Bronchial epithelial cell (primary cell): ENCODE measurements around the gene HMOX2. TPM values are rescaled to one million over a fixed set of nuclear protein-coding genes. Genes with fewer than 3 reads are reported as not detected.

Source experiments
- DNase-seq: peaks from one replicate; pipeline ENCODE4 v3.0.0-alpha.2; 2010; ENCODE audit warnings: low read depth
- FAIRE-seq: peaks from 2 replicates; lab custom pipeline; 2011; peaks lifted over from hg19 to GRCh38; lab: Jason Lieb, UNC
- H3K27me3 ChIP-seq: 2 replicates; pipeline ENCODE4 v1.5.1; 2011; ENCODE audit warnings: low read length; ENCODE audit not compliant: control insufficient read depth, insufficient read depth
- H3K36me3 ChIP-seq: 2 replicates; pipeline ENCODE4 v1.5.1; 2011; ENCODE audit warnings: low read length; ENCODE audit not compliant: control insufficient read depth, insufficient read depth
- H3K4me3 ChIP-seq: 2 replicates; pipeline ENCODE4 v1.5.1; 2011; ENCODE audit warnings: mild to moderate bottlenecking, low read depth, low read length, control low read depth
- total RNA-seq: library from RNA; depleted of rRNA; stranded (reverse); fragments of >200 nt; gene quantifications from 2 replicates; pipeline ENCODE4 v1.2.1, GENCODE V29; 2014
- TF ChIP-seq, protein P1 (sequence below): IDR thresholded peaks from 2 replicates; pipeline ENCODE4 v1.5.1; 2011; ENCODE audit warnings: mild to moderate bottlenecking, moderate library complexity, low read length, control low read depth, inconsistent platforms; ENCODE audit not compliant: insufficient read depth, severe bottlenecking

Gene HMOX2
- total RNA-seq, 1 donor from 2014 or later: 66.1 TPM

DNA sequence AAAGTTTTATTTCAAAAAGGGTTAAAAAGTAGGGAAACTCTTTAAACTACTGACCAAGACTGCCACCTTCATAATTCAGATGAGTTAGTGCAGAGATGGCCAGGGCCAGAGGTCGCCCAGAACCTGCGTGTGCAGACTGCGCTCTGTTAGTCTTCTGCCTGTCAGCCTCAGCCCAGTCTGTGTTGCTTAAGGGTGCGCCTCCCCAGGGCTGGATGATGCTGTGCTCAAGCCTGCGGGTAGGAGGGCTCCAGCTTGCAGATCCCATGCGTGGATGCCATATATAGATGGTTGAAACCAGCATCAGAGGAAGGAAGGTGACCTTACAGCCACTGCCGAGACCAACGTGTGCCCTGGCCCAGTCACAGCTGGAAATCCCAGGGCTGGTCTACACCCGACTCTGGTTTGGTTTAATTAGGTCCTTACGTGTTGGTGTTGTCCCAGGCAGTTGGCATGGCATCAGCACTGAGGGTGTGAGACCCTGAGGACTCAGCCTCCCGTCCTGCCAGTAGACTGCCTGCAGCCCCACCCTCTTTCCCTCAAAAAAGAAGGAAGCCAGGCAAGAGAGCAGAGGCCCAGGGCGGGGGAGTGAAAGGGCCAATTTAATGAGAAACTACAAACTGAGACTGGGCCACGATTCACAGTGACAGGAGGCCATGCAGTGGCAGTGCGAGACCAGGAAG, 34.7 kb downstream of the HMOX2 start:
- DNase-seq (no peak), FAIRE-seq (no peak)
- Histone ChIP-seq H3K36me3 (peaks cover 40% of the 10 kb centered on the region), H3K4me3 (no peak overlapping the region), H3K27me3 (no peaks in the 10 kb centered on the region)
- TF ChIP-seq, protein P1, sequence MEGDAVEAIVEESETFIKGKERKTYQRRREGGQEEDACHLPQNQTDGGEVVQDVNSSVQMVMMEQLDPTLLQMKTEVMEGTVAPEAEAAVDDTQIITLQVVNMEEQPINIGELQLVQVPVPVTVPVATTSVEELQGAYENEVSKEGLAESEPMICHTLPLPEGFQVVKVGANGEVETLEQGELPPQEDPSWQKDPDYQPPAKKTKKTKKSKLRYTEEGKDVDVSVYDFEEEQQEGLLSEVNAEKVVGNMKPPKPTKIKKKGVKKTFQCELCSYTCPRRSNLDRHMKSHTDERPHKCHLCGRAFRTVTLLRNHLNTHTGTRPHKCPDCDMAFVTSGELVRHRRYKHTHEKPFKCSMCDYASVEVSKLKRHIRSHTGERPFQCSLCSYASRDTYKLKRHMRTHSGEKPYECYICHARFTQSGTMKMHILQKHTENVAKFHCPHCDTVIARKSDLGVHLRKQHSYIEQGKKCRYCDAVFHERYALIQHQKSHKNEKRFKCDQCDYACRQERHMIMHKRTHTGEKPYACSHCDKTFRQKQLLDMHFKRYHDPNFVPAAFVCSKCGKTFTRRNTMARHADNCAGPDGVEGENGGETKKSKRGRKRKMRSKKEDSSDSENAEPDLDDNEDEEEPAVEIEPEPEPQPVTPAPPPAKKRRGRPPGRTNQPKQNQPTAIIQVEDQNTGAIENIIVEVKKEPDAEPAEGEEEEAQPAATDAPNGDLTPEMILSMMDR: no peak

DNA sequence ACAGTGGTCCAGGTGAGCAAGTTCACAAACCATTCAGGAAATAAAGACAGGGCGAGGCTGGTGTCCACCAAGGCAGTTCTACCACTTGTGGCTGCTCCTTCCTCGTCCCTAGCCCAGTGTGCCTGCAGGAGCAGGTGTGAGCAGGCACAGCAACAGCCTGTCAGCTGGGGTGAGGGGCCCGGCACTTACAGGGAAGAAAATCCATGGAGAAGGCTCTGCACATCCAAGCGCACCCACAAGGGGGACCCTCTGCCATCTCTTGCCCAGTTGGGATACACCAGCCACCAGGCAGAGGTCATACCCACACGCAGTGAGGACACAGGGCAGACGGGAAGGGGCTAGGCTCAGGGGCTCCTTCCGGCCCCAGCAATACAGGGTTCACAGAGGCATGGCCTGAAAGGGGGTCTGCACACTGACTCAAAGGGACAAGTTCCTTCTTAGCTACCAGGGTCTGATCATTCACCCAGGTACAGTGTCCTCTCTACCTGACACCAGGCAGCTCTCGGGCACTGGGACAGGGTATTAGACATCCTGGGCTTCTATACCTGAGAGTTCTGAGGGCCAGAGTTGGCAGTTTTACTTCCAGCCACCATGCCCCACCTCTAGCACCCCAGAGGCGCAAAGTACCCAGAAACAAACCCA, 35.4 kb downstream of the HMOX2 start:
- TF ChIP-seq, protein P1: peak; percentile 72
- peaks cover 40% of the 10 kb centered on the region for H3K36me3 ChIP-seq
- DNase-seq (peak; percentile 51), FAIRE-seq (peak; percentile 62)
- H3K27me3 ChIP-seq: no peaks in the 10 kb centered on the region
- H3K4me3 ChIP-seq: no peak overlapping the region

DNA sequence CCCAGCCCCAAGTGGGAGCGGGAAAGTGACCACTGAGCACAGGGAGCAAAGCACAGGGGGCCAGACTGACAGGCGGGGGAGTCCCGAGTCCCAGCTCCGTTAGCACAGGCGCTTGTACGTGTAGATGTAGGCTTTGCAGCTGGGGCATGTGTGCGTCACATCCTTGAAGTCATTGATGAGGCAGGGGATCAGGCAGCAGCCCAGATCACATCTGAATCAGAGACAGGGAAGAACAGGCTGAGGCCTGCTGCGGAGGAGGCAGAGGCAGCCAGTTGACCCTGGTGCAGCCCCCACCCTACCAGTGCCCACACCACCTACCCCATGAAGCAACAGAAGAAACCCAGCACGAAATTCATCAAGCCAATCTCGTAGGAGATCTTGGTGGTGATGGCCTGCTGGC, 36.3 kb downstream of the HMOX2 start:
- DNase-seq (no peak), FAIRE-seq (no peak)
- H3K27me3 ChIP-seq: no peaks in the 10 kb centered on the region
- H3K36me3 ChIP-seq: peaks cover 36% of the 10 kb centered on the region
- no peak overlapping the region for H3K4me3 ChIP-seq
- TF ChIP-seq, protein P1: no peak

DNA sequence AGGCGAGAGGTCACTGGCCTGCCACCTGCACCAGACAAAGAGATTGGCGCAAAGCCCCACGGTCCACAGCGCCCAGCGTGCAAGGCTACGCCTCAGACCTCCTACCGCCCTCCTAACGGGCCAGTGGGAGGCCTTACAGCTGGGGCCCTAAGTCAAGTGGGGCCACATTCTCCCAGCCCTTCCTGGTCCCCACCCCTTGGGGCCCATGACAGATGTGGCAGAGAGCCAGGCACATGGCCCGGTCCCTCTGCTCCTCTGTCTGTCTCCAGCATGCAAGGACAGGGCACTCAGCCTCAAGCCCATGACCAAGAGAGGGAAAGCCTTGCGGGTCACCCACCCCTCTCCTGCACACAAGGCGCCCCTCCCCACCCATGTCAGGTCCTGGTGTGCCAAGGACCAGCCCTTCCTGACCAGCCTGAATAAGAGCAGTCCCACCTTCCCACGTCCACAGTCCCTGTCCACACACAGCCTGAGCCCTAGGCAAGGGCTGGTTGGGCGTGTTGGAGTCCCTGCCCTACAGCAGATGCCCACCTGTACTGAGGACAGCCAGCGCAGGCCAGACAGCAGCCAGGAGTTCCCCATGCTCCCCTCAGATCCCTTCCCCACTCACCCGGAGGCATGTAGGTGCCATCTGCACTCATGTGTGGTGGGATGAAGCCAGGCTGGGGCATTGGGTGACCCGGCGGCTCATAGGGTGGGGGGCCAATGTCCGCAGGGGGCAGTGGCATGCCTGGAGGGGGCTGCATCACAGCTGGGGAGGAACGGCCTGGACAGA, 37.1 kb downstream of the HMOX2 start:
- no peak for FAIRE-seq
- DNase-seq: no peak
- H3K36me3 ChIP-seq: peaks cover 31% of the 10 kb centered on the region
- no peak overlapping the region for H3K4me3 ChIP-seq
- TF ChIP-seq, protein P1: no peak
- no peaks in the 10 kb centered on the region for H3K27me3 ChIP-seq

DNA sequence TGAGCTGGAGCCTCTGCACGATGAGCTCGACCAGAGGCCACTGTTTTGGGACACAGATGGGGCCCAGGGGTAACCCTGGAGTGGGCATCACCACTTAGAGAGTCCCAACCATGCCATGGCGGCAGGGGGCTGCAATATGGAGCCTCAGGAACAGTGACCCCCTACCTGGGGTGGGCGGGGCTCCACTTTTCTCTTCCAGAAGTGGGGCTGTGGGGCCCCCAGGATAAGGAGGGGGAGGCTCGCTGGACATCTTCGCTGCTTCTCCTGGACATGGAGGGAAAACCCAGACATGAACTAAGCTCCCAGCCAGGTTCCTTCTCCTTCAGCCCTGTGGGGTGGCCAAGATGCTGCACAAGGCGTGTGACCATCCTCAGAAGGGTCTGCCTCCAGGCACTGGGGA, 37.7 kb downstream of the HMOX2 start:
- Histone ChIP-seq H3K36me3 (peaks cover 28% of the 10 kb centered on the region), H3K27me3 (no peaks in the 10 kb centered on the region), H3K4me3 (no peak overlapping the region)
- FAIRE-seq: no peak
- DNase-seq: no peak
- TF ChIP-seq, protein P1: no peak
